Measurements from ENCODE around the gene CCDC83. TPM values are rescaled to one million over a fixed set of nuclear protein-coding genes. Genes with fewer than 3 reads are reported as not detected.

CCDC83 gene
- total and polyA plus RNA-seq, 2 donors (not counting 3 experiments of a cell fraction or from before 2014, with no cell fraction given): not detected

GRCh38 chr11:85945788-85946187, 90.6 kb downstream of the CCDC83 start:
- peaks cover 38% of the 10 kb centered on the region for H3K4me1 ChIP-seq (ENCODE audit: control insufficient read depth, extremely low read depth, insufficient read depth, low read length)
- no peak overlapping the region for H3K9ac ChIP-seq (replicated peaks; ENCODE audit: extremely low read depth, insufficient read depth, low read length)
- DNase-seq (ENCODE audit: low read depth, low spot score) (no peak), FAIRE-seq (no peak)
- ChIA-PET CTCF (interaction anchor here (0.7 to 1.1 kb wide), 3 partner anchors 23 to 343 kb away, joined by 3 to 4 read pairs (median 4); no protein-coding TSS in a partner anchor), POLR2A (no interaction called here)
- dilution Hi-C loops (cut with MboI; ENCODE audit: extremely low pct_ligation_motif_present, low sequenced_read_pairs) (no loop called here), intact Hi-C loops (cut with micrococcal nuclease) (loop anchor here (10.0 kb wide), 1 partner anchor 251 kb away; no protein-coding TSS in a partner anchor)
- no peak overlapping the region for H3K4me2 ChIP-seq (ENCODE audit: insufficient read depth, low read length)
- no peak overlapping the region for H2AFZ ChIP-seq (ENCODE audit: low read depth, low read length)
- no peaks in the 10 kb centered on the region for H3K79me2 ChIP-seq (ENCODE audit: control insufficient read depth, insufficient read depth, low read length)
- no peaks in the 10 kb centered on the region for H3K9me1 ChIP-seq (replicated peaks; ENCODE audit: control insufficient read depth, extremely low read depth, insufficient read depth, low read length)
- H4K20me1 ChIP-seq (replicated peaks; ENCODE audit: control insufficient read depth, extremely low read depth, insufficient read depth, low read length): no peaks in the 10 kb centered on the region
- H3K9me3 ChIP-seq (replicated peaks; ENCODE audit: control insufficient read depth, insufficient read depth, low read length): no peaks in the 10 kb centered on the region
- no peak overlapping the region for H3K27ac ChIP-seq (ENCODE audit: insufficient read depth, low read depth, low read length)
- H3K27me3 ChIP-seq (ENCODE audit: control insufficient read depth in 2 of 2, insufficient read depth in 2 of 2, low read length in 2 of 2): no peaks in the 10 kb centered on the region
- BruUV-seq (replicated peaks): no TSS peak
- TF ChIP-seq MYC (IDR thresholded peaks at IDR 0.05; ENCODE audit: low read depth, low read length) (no peak), POLR2A (IDR thresholded peaks at IDR 0.05; ENCODE audit: low read depth, low read length) (no peak), GATA2 (IDR thresholded peaks at IDR 0.05; ENCODE audit: insufficient read depth, insufficient read length, low read depth, low read length) (no peak), MAX (IDR thresholded peaks at IDR 0.05; ENCODE audit: insufficient read depth, insufficient read length) (no peak), FOS (IDR thresholded peaks at IDR 0.05; ENCODE audit: borderline replicate concordance, insufficient read depth, low read length) (no peak), CTCF (IDR thresholded peaks at IDR 0.05; ENCODE audit: extremely low read depth in 1 of 2, insufficient read depth in 1 of 2, low read depth in 1 of 2, low read length in 2 of 2) (no peak), EZH2 (IDR thresholded peaks at IDR 0.05; ENCODE audit: borderline replicate concordance, low read depth, low read length, severe bottlenecking) (no peak), JUN (IDR thresholded peaks at IDR 0.05; ENCODE audit: borderline replicate concordance, insufficient read depth, insufficient read length, low read depth) (no peak)
- H3K4me3 ChIP-seq (replicated peaks in 1 of 3; ENCODE audit: insufficient read depth in 1 of 3, low read depth in 1 of 3, low read length in 3 of 3): no peak overlapping the region
- H3K36me3 ChIP-seq (ENCODE audit: control insufficient read depth in 2 of 2, extremely low read depth in 1 of 2, insufficient read depth in 2 of 2, low read length in 2 of 2): no peaks in the 10 kb centered on the region

Data from endothelial cell of umbilical vein (primary cell).